Calu3 (cell line): ENCODE data around the gene ZKSCAN3. TPM values are rescaled to one million over a fixed set of nuclear protein-coding genes. Genes with fewer than 3 reads are reported as not detected.

ENCODE experiments used
- BruUV-seq: library from RNA; stranded (reverse); fragments of 400-500 nt; replicated peaks from 2 replicates; lab custom pipeline; 2021; lab: Mats Ljungman, UMichigan
- CTCF ChIA-PET: fragments of 300-600 bp; sonication (Branson Sonifier 250); formaldehyde crosslinking; loops from one replicate; lab custom pipeline; 2022; ENCODE audit warnings: antibody characterized with exemption; lab: Charles Lee
- DNase-seq: peaks from one replicate; pipeline ENCODE4 v3.0.0; 2022
- H3K27ac Mint-ChIP-seq: one replicate; pipeline ENCODE4 v1.8.0; 2022; ENCODE audit warnings: mixed read lengths; ENCODE audit not compliant: unreplicated experiment
- H3K27me3 Mint-ChIP-seq: one replicate; pipeline ENCODE4 v1.8.0; 2022; ENCODE audit warnings: mixed read lengths; ENCODE audit not compliant: unreplicated experiment
- H3K36me3 Mint-ChIP-seq: one replicate; pipeline ENCODE4 v1.8.0; 2022; ENCODE audit warnings: mild to moderate bottlenecking, moderate library complexity, mixed read lengths; ENCODE audit not compliant: insufficient read depth, unreplicated experiment
- H3K4me1 Mint-ChIP-seq: one replicate; pipeline ENCODE4 v1.8.0; 2022; ENCODE audit warnings: mild to moderate bottlenecking, low read depth, mixed read lengths; ENCODE audit not compliant: unreplicated experiment
- H3K4me3 Mint-ChIP-seq: one replicate; pipeline ENCODE4 v1.8.0; 2022; ENCODE audit warnings: mild to moderate bottlenecking, low read depth, moderate library complexity, mixed read lengths; ENCODE audit not compliant: unreplicated experiment
- H3K9me3 Mint-ChIP-seq: one replicate; pipeline ENCODE4 v1.8.0; 2022; ENCODE audit warnings: low read depth, mixed read lengths; ENCODE audit not compliant: unreplicated experiment
- intact Hi-C: fragments of 100-400 bp; cut with micrococcal nuclease; formaldehyde crosslinking; loops from one replicate; pipeline ENCODE4 v1.10.0; 2022; ENCODE audit not compliant: unreplicated experiment
- total RNA-seq: library from RNA; stranded (reverse); gene quantifications from 2 replicates; pipeline ENCODE4 v1.2.3, GENCODE V29; 2022
- TF ChIP-seq, protein P1 (sequence below): fragments of 200-600 bp; IDR thresholded peaks from one replicate; pipeline ENCODE4 v1.8.0; 2022; ENCODE audit warnings: antibody characterized with exemption; ENCODE audit not compliant: unreplicated experiment

Gene ZKSCAN3
- total RNA-seq, 1 experiment from 2014 or later, result 7.8 TPM

GRCh38 chr6:28326371-28326948 lies 23.3 kb upstream of the ZKSCAN3 start:
- DNase-seq, result no peak

DNA sequence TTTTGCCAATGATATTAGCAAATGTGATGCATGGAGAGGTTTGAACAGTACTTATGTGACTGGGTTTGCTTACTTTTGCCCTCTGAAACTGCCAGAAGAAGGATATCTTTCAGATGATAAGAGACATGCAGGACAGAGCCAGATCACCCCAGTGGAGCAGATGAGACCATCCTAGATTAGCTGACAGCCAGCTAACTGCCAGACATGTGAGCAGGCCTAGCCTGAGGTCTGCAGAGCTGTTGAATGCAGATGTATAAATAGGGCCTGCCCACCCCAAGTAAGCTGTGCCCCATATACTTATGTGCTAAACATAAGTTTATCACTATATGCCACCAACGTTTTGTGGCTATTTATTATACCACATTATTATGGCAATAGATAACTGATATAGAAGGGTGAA lies 19.7 kb upstream of the ZKSCAN3 start:
- TF ChIP-seq, protein P1, sequence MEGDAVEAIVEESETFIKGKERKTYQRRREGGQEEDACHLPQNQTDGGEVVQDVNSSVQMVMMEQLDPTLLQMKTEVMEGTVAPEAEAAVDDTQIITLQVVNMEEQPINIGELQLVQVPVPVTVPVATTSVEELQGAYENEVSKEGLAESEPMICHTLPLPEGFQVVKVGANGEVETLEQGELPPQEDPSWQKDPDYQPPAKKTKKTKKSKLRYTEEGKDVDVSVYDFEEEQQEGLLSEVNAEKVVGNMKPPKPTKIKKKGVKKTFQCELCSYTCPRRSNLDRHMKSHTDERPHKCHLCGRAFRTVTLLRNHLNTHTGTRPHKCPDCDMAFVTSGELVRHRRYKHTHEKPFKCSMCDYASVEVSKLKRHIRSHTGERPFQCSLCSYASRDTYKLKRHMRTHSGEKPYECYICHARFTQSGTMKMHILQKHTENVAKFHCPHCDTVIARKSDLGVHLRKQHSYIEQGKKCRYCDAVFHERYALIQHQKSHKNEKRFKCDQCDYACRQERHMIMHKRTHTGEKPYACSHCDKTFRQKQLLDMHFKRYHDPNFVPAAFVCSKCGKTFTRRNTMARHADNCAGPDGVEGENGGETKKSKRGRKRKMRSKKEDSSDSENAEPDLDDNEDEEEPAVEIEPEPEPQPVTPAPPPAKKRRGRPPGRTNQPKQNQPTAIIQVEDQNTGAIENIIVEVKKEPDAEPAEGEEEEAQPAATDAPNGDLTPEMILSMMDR, result no peak
- no peak for DNase-seq
- H3K9me3 Mint-ChIP-seq, result peaks cover 22% of the 10 kb centered on the region
- no TSS peak for BruUV-seq
- no peak overlapping the region for H3K27ac Mint-ChIP-seq
- H3K4me1 Mint-ChIP-seq, result peaks cover 9% of the 10 kb centered on the region
- no peak overlapping the region for H3K4me3 Mint-ChIP-seq
- intact Hi-C loops, result no loop called here
- H3K27me3 Mint-ChIP-seq, result no peaks in the 10 kb centered on the region
- no peaks in the 10 kb centered on the region for H3K36me3 Mint-ChIP-seq
- CTCF ChIA-PET, result no interaction called here

More at GRCh38 chr6:28326371-28326948, 23.3 kb upstream of the ZKSCAN3 start:
- no peaks in the 10 kb centered on the region for H3K4me1 Mint-ChIP-seq
- H3K9me3 Mint-ChIP-seq, result peaks cover 33% of the 10 kb centered on the region
- CTCF ChIA-PET, result no interaction called here
- H3K4me3 Mint-ChIP-seq, result no peak overlapping the region
- TF ChIP-seq, protein P1, result no peak
- no peaks in the 10 kb centered on the region for H3K36me3 Mint-ChIP-seq
- H3K27ac Mint-ChIP-seq, result no peak overlapping the region
- no TSS peak for BruUV-seq
- intact Hi-C loops, result no loop called here
- H3K27me3 Mint-ChIP-seq, result no peaks in the 10 kb centered on the region

- TF ChIP-seq, protein P1, result no peak
- intact Hi-C loops, result no loop called here
- Mint-ChIP-seq H3K4me3 (no peak overlapping the region), H3K9me3 (peaks cover 10% of the 10 kb centered on the region), H3K27ac (no peak overlapping the region), H3K4me1 (peaks cover 9% of the 10 kb centered on the region), H3K36me3 (no peaks in the 10 kb centered on the region), H3K27me3 (no peaks in the 10 kb centered on the region)
- BruUV-seq, result TSS peak; percentile 0
- CTCF ChIA-PET, result no interaction called here
- DNase-seq, result no peak
Observed at GRCh38 chr6:28333047-28333446, 16.7 kb upstream of the ZKSCAN3 start.

DNA sequence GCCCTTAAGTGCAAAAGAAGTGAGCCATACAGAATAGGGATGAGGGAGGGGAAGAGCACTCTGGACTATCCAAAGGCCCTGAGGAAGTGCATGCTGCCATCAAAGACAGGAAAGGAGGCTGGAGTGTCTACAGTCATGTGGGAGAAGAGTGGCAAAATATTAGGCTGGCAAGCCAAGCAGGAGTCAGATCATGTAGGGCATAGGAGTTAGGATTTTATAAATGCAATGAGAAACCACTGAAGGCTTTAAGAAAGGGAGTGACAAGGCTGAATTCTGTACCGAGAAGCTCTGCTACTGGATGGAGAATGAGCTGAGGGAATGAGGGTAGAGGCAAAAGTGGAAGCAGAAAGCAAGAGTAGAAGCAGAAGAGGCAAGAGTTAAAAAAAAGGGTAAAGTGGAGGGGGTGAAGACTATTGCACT lies 16.1 kb upstream of the ZKSCAN3 start:
- no TSS peak for BruUV-seq
- intact Hi-C loops, result no loop called here
- TF ChIP-seq, protein P1, result no peak
- Mint-ChIP-seq H3K9me3 (peaks cover 10% of the 10 kb centered on the region), H3K27ac (no peak overlapping the region), H3K4me1 (peaks cover 9% of the 10 kb centered on the region), H3K36me3 (no peaks in the 10 kb centered on the region), H3K27me3 (no peaks in the 10 kb centered on the region), H3K4me3 (no peak overlapping the region)
- DNase-seq, result no peak
- CTCF ChIA-PET, result no interaction called here
